NCI-H1930 (cell line): ENCODE measurements around the gene TCF15.
"Not testable (repeated sequence)": the region's sequence is repeated elsewhere in the genome, so short reads cannot be mapped to it uniquely, and the experiment has no call there.

ENCODE experiments used
- DNase-seq, 2 experiments: peaks; one replicate each; lab custom pipeline; 2025; lab: John Stamatoyannopoulos, UW

The TCF15 gene

DNA sequence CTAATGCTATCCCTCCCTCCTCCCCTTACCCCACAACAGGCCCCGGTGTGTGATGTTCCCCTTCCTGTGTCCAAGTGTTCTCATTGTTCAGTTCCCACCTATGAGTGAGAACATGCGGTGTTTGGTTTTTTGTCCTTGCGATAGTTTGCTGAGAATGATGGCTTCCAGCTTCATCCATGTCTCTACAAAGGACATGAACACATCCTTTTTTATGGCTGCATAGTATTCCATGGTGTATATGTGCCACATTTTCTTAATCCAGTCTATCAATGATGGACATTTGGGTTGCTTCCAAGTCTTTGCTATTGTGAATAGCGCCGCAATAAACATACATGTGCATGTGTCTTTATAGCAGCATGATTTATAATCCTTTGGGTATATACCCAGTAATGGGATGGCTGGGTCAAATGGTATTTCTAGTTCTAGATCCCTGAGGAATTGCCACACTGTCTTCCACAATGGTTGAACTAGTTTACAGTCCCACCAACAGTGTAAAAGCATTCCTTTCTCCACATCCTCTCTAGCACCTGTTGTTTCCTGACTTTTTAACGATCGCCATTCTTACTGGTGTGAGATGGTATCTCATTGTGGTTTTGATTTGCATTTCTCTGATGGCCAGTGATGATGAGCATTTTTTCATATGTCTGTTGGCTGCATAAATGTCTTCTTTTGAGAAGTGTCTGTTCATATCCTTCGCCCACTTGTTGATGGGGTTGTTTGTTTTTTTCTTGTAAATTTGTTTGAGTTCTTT, 31.0 kb downstream of the TCF15 start:
- DNase-seq = not testable (repeated sequence)

DNA sequence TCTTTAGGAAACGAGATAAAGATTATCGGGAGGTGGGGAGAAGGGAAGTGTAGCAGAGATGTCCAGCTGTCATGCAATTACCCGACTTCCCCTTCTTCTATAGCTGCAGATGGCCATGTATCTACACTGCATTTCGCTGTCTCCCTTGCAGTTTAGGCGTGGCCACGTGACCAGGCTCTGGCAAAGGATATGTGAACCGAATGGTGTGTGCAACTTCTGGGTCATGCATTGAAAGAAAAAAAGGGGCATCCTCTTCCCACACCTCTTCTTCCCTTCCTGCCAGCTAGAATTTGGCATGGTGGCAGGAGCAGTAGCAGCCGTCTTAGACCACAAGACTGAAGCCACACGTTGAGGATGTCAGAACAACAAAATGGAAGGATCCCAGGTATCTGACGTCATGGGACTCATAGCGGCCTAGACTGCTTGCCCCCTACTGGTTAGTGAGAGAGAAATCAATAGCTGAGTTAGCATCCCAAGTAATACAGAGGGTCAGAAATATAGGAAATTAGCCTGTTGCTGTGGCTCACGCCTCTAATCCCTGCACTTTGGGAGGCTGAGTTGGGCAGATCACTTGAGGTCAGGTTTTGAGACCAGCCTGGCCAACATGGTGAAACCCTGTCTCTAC, 32.8 kb downstream of the TCF15 start:
- peak; percentile 7 to 32 for DNase-seq

DNA sequence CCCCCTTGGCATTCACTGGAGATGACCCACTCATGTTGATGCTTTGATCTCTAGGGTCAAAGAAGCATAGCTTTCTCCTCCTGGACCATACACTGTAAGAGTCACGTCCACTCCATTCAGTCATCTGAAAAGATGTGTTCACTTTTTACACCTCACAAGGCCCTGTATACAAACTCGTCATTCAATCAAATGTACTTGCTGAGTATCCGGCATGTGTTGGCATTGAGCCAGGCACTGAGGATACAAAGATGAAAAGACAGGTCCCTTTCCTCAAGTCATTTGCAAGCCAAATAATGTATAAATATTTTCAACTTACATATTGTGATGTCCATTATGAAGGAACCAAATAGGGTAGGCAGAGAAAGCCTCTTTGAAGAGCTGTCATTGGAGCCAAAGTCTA, 34.0 kb downstream of the TCF15 start:
- DNase-seq = no peak

- DNase-seq = no peak
These were observed 34.9 kb downstream of the TCF15 start for GRCh38 chr20:575230-575629.

DNA sequence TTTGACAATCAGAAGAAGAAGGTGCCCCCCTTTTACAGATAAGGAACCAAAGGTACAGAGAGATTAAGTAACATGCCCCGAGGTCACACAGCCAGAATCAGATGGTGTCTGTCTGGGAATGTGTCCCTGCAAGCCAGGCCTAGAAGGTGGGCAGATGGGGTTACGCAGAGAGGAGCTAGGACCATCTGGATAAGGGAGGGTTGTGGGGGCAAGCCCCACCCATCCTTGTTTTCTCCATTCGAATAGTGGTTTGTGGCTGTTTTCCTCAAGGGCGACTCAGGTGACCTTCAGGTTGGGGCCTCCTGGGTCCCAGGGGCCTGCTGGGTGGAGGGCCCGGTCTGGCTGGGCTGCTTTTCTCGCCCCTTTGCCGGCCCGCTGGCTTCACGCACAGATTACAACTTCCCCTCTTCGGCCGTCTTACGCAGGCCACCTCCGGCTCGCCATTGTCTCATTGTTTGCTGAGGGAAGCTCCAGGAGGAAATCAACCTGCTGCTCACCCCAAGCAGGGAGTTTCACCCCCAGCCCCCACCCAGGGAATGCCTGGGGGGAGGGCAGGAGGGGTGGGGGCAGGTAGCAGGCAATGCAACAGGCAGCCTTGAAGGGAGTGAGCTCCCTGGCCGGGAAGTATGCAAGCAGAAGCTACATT, 35.7 kb downstream of the TCF15 start:
- no peak for DNase-seq

DNA sequence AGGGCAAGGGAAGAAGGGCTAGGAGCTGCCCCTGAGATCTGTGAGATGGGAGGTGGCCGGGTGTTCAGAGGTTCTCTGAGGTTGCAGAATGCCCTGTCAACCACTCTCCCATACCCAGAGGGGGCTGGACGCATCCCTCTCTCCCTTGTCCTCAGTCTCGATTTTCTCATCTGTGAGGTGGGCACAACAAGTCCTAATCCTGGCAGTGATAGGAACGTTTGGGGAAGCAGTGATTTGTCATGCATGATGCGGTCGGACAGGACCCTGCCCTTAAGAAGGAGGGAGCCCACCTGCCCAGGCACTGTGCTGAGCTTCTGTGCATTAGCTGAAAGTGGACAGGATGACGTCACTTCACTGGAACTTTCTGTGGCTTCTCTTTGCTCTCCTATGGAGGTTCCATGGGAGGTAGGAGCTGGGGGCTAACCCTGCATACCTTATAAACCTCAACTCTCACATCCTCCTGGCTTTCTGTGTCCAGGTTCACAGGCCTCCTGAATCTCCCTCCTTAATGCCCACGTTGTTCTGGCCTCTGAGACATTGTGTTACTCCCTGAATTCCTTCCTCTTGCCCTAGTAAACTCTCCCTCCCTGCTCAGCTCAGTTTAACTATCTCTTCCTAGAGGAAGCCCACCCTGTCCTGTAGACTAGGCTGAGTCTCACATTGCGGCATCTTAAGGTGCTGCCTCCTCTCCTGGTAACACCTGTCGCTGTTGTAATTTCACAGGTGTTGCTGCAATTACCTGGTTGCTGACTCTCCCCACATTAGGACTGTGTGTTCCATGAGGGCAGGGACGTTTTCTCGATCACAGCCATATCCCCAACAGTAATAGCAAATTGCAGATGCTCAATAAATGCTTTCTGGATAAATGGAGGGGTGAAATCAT, 36.5 kb downstream of the TCF15 start:
- no peak for DNase-seq

DNA sequence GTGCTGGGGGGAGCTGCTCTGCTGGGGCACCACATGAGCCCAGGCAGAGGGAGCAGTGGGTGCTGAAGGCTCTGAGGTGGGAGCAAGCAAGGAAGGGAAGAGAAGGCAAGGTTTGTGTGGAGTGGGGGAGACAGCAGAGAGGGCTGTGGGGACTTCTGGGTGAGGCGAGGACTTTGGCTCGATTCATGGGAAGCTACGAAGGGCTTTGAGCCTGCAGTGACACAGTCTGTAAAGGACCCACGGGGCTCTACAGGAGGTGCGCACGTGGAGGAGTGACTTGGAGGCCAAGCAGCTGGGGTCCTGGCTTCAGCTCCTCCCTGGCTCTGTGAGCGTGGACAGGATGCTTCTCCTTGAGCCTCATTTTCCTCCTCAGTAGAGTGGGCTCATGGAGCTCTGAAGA, 37.4 kb downstream of the TCF15 start:
- no peak for DNase-seq

- no peak for DNase-seq
These were observed 38.2 kb downstream of the TCF15 start for GRCh38 chr20:571754-572441.

- DNase-seq = no peak
These were observed 41.3 kb downstream of the TCF15 start for GRCh38 chr20:568673-569415.

DNA sequence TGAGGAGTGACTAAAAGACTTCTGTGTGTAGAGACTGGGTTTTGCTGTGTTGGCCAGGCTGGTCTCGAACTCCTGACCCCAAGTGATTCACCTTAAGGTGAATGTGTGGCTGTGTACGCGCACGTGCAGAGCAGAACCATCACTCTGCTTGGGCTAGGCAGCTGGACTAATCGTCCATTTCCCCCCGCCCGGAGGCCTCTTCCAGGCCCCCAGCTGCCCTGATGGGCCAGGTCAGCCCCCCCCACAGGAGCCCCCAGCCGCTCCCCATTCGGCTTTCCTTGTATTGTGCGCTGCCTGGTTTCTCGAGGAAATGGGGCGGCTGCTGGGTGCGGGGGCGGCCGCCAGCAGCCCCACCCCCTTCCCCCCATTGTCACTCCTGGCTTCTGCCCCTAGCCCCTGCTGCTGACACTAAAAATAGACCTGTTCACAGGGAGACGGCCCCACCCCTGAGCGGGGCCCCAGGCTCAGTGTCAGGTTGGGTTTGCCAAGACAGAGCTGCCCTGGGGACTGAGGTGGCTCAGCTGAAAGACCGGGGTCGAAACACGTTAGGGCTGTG, 41.9 kb downstream of the TCF15 start:
- no peak for DNase-seq

- DNase-seq = no peak
These were observed 45.9 kb downstream of the TCF15 start for GRCh38 chr20:564192-564591.

DNA sequence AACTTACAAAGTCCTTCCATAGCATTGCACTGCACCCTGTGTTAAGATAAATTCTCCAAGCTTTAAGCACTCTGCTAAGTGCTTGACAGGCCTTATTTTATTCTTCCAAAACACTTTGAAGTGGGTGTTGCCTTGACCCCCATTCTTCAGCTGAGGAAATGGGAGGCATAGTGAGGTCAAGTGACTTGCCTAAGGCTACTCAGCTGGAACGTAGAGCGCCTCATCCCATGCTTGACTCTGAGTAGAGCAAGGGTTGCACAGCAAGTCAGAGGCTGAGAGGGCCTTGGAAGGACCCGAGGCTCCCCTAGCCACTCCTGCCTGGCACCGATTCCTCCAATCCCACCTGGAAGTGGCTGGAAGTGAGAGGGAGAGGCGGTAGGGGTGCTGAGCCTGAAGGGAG, 46.9 kb downstream of the TCF15 start:
- DNase-seq = no peak

- no peak for DNase-seq
These were observed 47.7 kb downstream of the TCF15 start for GRCh38 chr20:562232-562897.

GRCh38 chr20:561437-562231, 48.5 kb downstream of the TCF15 start:
- DNase-seq = peak; percentile 40 to 63

DNA sequence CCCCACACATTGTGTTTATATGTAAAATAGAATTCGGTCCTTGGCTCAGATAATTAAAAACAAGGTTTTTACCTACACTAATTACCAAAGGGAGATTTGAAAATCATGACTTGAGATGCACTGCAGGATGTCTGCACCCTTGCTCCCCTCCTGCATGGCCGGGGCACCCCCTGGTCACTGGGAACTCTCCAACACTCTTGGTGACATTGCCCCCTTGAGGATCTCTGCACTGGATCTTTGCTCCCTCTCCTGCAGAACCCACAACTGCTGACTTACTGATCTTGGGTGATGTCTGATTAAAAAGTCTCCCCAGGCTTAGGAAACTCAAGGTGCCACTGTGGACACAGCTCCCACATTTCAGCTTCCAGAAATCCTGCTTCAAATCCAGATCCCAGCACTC, 49.4 kb downstream of the TCF15 start:
- DNase-seq = no peak

DNA sequence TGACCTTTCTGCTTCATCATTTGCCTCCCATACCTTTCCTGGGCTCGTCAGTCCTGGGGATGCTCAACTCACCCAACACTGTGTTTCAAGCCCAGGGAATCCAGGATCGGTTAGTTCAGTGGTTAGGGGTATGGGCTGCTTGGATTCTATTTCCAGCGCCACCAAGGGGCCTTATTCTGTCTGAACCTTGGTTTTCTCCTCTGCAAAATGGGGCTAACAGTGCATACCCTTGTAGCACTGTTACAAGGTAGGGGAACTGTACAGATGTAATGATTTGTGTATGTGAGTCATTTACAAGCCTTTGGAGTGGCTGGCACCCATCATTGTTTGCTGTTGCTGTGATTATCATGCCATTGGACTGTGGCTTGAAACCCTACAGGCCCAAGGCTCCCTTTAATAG, 52.0 kb downstream of the TCF15 start:
- DNase-seq = no peak

DNA sequence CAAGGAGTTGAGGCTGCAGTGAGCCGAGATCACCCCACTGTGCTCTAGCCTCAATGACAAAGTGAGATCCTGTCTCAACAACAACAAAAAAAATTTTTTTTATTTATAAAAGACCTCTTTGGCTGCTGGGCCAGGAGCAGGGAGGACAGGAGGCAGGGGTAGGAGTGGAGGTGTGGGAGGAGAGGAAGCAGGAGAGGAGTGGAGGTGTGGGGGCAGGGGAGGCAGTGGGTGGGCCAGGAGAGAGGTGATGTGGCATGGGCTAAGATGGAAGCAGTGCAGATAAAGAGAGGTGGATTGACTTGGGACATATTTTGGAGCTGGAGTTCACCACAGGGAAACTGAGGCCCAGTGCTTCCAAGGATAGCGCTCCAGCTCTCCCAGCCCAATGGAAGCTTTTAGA, 53.1 kb downstream of the TCF15 start:
- no peak for DNase-seq

GRCh38 chr20:555976-556385, 54.1 kb downstream of the TCF15 start:
- no peak for DNase-seq
